Nephron progenitor cell (in vitro differentiated cells): ENCODE measurements around the gene PTH2.

Experiments used
- DNase-seq: peaks from one replicate; pipeline ENCODE4 v3.0.0; 2021
- H3K27ac Mint-ChIP-seq: 2 replicates; pipeline ENCODE4 v1.8.0; 2021; ENCODE audit warnings: mild to moderate bottlenecking, moderate library complexity, mixed read lengths
- H3K27me3 Mint-ChIP-seq: 2 replicates; pipeline ENCODE4 v1.8.0; 2021; ENCODE audit warnings: mild to moderate bottlenecking, low read depth, mixed read lengths; ENCODE audit not compliant: poor library complexity
- H3K36me3 Mint-ChIP-seq: 2 replicates; pipeline ENCODE4 v1.8.0; 2021; ENCODE audit warnings: low read depth, mixed read lengths
- H3K4me1 Mint-ChIP-seq: 2 replicates; pipeline ENCODE4 v1.8.0; 2021; ENCODE audit warnings: mixed read lengths
- H3K4me3 Mint-ChIP-seq: 2 replicates; pipeline ENCODE4 v1.8.0; 2021; ENCODE audit warnings: mild to moderate bottlenecking, moderate library complexity, mixed read lengths
- H3K9me3 Mint-ChIP-seq: 2 replicates; pipeline ENCODE4 v1.8.0; 2021; ENCODE audit warnings: mild to moderate bottlenecking, moderate library complexity, mixed read lengths
- CTCF ChIP-seq: fragments of 200-600 bp; sonication (generic); IDR thresholded peaks from 2 replicates; pipeline ENCODE4 v1.5.0; 2021; ENCODE audit warnings: antibody characterized with exemption

PTH2 gene

DNA sequence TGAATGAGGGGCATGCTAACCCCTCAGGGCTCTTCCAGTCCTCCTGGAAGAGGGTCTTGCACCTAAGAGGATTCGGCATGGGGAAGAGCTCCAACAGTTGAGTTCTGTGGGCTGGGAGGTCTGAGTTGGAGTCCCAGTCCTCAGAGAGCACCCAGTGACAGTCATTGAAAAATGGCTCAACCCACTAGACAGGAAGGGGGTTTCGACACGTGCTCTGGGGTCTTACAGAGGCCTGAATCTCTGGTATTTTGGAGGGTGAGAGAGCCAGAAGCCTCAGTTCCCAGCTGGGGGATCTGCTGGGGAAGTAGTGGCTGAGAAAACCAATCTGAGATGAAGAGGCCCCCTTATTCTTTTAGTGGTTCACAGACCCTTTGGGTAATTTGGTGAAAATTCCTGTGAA lies 9.0 kb downstream of the PTH2 start:
- DNase-seq = no peak
- peak overlapping the region; percentile 45 for H3K27ac Mint-ChIP-seq
- H3K27me3 Mint-ChIP-seq = peaks cover 22% of the 10 kb centered on the region
- H3K4me1 Mint-ChIP-seq = peaks cover 74% of the 10 kb centered on the region
- no peaks in the 10 kb centered on the region for H3K9me3 Mint-ChIP-seq
- TF ChIP-seq CTCF = no peak
- no peak overlapping the region for H3K4me3 Mint-ChIP-seq
- no peaks in the 10 kb centered on the region for H3K36me3 Mint-ChIP-seq

DNA sequence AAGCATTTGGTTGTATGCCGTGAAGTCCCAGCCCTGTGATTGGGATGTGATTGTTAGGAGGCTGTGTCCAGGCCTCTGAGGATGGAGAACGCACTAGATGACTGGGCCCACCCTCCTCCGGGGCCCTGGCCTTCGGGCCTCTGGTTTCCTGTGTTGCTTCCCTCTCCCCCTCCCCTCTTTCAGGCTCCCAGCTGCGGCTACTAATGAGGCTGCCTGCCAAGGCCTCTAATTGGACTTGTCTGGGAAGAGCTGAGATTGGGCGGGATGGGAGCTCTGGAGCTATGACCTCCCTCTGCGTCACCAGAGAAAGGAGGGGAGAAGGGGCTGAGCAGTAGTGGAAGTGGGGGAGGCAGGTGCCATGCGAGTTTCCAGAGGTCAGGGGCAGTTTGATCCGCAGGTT lies 9.9 kb downstream of the PTH2 start:
- no peak for TF ChIP-seq CTCF
- H3K27ac Mint-ChIP-seq = peak overlapping the region; percentile 86
- no peak for DNase-seq
- no peaks in the 10 kb centered on the region for H3K9me3 Mint-ChIP-seq
- H3K27me3 Mint-ChIP-seq = peaks cover 18% of the 10 kb centered on the region
- peaks cover 83% of the 10 kb centered on the region for H3K4me1 Mint-ChIP-seq
- no peak overlapping the region for H3K4me3 Mint-ChIP-seq
- no peaks in the 10 kb centered on the region for H3K36me3 Mint-ChIP-seq

GRCh38 chr19:49411681-49412326 lies 11.4 kb downstream of the PTH2 start:
- peaks cover 12% of the 10 kb centered on the region for H3K27me3 Mint-ChIP-seq
- no peak for DNase-seq
- no peak overlapping the region for H3K27ac Mint-ChIP-seq
- no peak for TF ChIP-seq CTCF
- H3K9me3 Mint-ChIP-seq = no peaks in the 10 kb centered on the region
- no peak overlapping the region for H3K4me3 Mint-ChIP-seq
- peaks cover 85% of the 10 kb centered on the region for H3K4me1 Mint-ChIP-seq
- no peaks in the 10 kb centered on the region for H3K36me3 Mint-ChIP-seq

DNA sequence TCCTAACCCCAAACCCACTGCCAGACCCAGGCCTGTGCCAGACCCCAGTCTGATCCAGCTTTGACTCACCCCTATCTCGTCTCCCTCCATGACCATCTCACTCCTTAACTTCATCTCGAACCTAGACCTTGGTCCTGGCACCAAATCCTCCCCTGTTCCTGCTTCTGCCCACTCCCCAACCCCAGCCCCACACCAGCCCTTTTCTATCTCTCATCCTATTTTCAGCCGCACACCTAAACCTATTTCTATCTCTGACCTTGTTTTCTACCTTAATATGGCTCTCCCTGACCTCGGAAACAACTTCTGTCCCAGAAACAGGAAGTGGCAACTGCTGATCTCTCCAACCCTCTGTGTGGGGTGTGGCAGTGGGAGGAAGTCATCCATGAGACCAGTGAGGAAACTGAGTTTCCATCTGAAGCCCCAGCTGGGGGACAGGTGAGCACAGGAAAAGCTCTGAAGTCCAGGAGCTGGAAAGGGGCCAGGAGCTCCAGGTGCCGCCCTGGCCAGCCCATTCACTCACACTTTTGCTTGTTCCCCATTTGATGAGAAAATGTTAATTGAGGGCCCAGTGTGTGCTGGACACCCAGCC lies 13.7 kb downstream of the PTH2 start:
- Mint-ChIP-seq H3K9me3 (no peaks in the 10 kb centered on the region), H3K27me3 (peaks cover 8% of the 10 kb centered on the region), H3K36me3 (no peaks in the 10 kb centered on the region), H3K4me3 (peak overlapping the region; percentile 13), H3K4me1 (peaks cover 89% of the 10 kb centered on the region), H3K27ac (peak overlapping the region; percentile 29)
- TF ChIP-seq CTCF = no peak
- DNase-seq = no peak

- Mint-ChIP-seq H3K27me3 (peaks cover 9% of the 10 kb centered on the region), H3K36me3 (no peaks in the 10 kb centered on the region), H3K27ac (peak overlapping the region; percentile 66), H3K4me3 (peak overlapping the region; percentile 13), H3K4me1 (peaks cover 89% of the 10 kb centered on the region), H3K9me3 (no peaks in the 10 kb centered on the region)
- TF ChIP-seq CTCF = no peak
- DNase-seq = no peak
These were observed 14.3 kb downstream of the PTH2 start for GRCh38 chr19:49408816-49409440.
